HG02870 (cell line): ENCODE results near the gene TCP1.
"Not testable (repeated sequence)": the region's sequence is repeated elsewhere in the genome, so short reads cannot be mapped to it uniquely, and the experiment has no call there.

Source experiments
- ATAC-seq: cut with Tn5 transposase; IDR thresholded peaks from one replicate; pipeline ENCODE4 v1.9.1; 2021; ENCODE audit warnings: mild to moderate bottlenecking, moderate library complexity; ENCODE audit not compliant: unreplicated experiment

TCP1 gene

GRCh38 chr6:159778131-159778530 is 11.3 kb downstream of the TCP1 start:
- no peak for ATAC-seq

- ATAC-seq, result no peak
These were observed 12.0 kb downstream of the TCP1 start for GRCh38 chr6:159777240-159777904.

- ATAC-seq, result no peak
These were observed 17.2 kb downstream of the TCP1 start for GRCh38 chr6:159772196-159772595.

DNA sequence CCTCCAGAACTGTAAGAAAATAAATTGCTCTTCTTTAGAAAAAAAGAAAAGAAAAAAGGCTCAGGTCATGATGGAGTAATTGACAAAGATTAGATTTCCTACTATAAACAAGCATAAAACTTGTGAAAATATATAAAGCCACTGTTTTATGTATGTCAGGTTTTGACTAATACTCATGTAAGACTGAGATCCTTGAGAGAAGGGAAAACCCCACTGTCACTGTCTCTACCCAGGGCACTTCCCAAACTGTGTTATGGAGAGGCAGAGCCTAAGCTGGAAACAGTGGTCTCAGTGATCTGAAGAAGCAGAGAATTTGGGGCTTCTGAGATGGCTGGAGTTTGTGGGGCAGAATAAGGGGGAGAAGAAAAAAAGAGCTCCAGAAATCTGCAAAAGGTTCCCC is 19.9 kb downstream of the TCP1 start:
- no peak for ATAC-seq

DNA sequence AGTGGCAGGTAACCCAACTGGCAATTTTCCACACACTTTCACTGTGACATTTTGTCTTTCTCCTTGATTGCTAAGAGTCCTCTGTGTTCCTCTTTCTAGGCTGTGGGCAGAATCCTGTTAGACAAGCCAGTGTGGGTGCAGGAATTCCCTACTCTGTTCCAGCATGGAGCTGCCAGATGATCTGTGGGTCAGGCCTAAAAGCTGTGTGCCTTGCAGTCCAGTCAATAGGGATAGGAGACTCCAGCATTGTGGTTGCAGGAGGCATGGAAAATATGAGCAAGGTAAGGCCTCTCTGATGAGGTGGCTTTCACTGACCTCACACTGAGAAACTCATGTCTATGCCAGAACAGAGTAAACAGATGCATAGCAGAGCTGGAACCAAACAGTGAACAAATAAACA is 22.5 kb downstream of the TCP1 start:
- no peak for ATAC-seq

DNA sequence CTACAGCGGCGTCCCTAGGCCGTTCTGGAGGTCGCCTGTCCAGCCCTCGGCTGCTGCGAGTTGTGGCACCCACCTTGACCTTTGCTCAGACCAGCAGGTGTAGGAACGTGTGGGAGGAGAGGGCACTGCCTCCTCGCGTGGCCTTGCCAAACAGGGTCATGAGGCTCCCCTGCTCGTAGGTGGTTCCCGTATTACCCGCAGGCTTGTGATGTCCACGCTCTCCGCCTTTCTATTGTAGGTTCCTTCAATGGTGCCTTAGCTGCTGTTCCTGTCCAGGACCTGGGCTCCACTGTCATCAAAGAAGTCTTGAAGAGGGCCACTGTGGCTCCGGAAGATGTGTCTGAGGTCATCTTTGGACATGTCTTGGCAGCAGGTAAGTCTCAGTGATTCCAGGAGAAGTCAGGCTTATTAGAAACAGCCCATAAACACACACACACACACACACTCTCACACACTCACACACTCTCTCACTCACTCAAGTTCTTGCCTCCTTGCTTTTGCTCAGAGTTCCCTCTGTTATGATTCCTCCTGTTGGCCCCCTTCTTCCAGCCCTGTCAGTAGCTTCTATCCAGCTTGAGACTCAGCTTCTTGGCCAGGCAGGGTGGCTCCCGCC is 26.6 kb downstream of the TCP1 start:
- ATAC-seq, result peak; percentile 15

DNA sequence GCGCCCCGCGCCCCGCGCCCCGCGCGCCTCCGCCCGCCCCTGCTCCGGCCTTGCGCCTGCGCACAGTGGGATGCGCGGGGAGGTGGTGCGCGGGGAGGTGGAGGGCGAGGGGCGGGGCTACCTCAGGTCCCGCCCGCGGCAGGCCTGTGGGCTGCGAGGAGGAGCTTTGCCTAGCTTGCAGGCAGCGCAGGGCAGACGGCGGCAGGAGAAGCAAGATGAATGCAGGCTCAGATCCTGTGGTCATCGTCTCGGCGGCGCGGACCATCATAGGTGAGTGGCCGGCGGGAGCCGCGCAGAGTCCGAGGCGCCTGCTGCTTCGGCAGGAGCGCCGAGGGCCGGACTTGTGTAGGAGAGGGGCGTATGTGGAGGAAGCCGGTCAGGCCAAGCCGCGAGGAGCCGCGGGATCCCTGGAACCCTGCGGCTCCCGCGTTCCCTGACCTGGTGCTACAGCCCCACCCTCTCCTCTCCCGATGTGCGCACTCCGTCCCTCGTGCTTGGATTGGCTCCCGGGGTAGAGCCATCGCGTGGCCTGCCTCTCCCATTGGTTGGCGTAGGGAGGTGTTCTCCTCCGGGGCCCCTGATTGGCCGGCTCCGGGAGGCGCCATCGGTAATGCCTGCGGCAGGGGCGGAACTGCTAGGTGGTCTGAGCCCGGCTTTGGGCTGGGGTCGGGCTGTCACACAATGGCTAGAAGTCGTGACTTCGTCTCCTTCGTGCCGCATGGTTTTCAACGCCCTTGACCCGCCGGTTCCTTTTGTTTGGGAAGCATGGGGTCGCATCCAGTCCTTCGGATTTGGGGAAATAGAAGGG is 27.3 kb downstream of the TCP1 start, which contains the start of gene ACAT2:
TSS of gene ACAT2 (plus strand) at position 173 of the 808 bp plus-strand sequence. CDS start at position 216, 43 bp downstream.
- ATAC-seq, result peak; percentile 97

DNA sequence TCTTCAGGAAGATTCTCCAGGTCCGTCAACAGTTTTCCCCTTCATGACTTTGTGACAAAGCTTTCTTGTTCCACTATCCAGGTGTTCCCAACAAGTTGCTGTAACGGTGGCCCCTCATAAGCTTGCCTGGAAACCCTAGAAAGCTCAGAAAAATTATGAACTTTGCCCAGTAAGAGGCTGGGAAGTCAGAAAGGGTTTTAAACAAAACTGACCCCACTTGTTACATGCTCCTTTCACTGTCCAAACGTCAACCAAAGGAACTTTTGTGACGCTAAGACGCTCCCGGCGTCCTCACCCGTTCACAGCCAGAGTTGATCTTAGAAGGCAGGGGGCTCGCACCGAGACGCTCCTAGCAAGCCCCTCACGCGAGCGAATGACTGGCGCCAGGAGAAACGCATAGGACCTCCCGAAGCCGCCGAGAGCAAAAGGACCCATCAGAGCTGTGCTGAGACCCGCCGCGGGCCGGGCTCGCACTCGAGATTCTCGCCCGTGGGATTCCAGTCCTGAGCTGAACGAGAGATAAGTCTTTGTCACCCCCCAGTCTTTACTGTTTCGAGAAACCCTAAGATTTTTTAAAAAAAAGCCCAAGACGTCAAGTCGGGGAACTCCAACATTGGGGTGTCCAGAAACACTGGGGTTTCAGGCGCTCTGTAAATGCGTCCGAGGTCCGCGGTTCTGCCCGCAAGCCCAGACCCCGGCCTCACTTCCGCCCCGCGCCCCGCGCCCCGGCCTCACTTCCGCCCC is 28.1 kb downstream of the TCP1 start:
- peak; percentile 1 for ATAC-seq

GRCh38 chr6:159760602-159761057 is 28.8 kb downstream of the TCP1 start:
- no peak for ATAC-seq

DNA sequence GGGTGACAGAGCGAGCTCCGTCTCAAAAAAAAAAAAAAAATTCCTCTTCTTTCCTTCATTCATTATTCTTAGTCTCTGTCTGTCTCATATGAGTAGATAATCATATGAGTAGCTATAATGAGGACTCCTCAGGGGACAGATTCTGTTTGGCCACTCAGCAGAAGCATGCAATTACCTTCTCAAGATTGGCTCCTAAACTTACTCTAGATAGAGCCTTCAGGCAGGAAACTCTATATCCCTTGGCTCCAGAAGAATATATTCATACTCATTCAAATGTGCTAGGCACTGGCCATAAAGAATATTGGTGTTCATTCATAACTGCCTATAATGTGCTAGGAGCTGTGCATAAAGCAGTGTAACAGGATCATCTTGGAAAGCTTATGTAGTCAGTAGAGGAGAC is 29.8 kb downstream of the TCP1 start:
- no peak for ATAC-seq

DNA sequence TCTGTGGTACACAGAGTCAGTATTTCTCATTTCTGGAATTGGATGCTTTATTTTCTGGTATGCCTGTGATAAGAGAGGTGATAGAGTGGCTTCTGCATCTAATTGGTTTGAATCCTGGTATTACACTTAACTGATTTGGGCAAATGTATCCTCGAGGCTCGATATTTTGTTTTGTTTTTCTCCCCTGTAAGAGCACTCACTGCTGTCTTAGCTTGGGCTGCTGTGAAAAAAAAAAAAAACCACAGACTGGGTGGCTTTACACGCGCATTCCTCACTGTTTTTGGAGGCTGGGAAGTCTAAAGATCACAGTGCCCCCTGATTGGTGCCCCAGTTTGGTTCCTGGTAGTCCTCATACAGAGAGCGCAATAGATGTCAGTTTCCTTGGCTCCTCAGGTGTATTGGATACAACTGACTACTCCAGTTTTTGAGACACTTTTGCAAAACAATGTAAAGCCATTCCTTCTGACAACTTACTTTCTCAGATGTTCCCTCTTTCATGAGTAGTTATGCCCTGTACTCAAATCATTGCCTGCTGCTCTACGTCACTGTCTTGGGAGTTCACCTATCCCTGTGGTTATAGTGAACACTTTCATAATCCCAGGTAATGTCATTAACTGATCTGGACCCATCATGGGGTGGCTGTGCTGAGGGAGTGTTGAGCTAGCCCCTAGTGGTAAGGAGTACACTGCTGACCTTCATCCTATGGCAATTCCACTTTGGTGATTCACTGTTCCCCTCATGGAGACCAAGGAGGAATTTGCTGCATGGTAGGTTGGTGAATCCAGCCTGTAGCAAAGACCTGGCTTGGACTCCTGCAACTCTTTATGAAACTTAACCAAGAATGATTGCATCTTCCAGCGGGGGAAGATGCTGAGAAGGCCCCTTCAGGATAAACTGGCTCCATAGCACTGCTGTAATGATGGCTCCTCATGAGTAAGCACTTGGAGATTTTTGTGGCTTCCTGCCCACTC is 31.1 kb downstream of the TCP1 start:
- ATAC-seq, result no peak

- no peak for ATAC-seq
These were observed 32.9 kb downstream of the TCP1 start for GRCh38 chr6:159756508-159756907.

- no peak for ATAC-seq
These were observed 34.2 kb downstream of the TCP1 start for GRCh38 chr6:159754959-159755914.

- ATAC-seq, result no peak
These were observed 35.0 kb downstream of the TCP1 start for GRCh38 chr6:159754401-159754800.

DNA sequence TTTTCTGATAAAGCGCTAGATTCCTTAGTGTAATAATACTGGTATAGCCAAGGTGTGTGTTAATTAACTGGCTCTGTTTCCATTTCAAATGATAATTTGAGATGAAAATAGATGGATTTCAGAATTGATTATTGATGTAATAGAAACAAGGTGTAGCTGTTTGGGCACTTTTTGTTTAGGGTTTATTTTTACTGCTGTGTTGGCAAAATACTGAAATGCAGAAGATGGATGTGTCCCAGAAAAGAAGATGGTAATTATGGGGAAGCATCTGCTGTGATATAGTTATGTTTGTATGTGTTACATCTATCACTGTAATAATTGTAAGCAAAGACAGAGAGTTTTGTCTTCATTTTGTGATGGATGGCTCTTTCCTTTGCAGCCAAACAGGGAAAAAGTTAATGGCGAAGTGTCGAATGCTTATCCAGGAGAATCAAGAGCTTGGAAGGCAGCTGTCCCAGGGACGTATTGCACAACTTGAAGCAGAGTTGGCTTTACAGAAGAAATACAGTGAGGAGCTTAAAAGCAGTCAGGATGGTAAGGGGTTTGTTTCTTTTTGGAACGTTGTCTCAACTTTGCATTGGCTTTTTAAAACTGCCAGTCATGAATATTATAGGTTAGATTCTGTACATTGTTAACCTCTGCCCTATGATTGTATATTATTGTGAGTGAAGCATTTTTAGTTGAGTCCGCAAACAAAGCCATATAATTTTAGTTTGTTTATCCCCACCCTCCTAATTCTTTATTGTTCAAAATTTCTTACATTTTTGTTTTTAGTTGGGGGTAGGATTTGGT is 36.1 kb downstream of the TCP1 start:
- no peak for ATAC-seq

DNA sequence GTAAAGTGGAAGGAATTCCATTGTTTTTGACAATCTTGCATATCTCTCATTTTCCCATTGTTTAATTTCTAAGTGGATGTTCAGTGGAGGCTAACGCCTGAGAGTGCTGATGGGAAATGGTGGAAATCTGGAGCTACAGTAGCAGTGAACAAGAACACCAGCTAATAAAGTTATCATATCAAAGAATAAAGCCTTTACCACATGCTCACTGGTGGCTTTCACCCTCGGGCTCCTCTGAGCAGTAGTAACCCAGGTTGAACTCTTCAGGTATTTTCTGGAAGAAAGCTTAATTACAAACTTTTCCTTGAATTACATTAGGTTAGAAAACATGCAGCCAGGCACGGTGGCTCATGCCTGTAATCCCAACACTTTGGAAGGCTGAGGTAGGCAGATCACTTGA is 38.0 kb downstream of the TCP1 start:
- no peak for ATAC-seq

- not testable (repeated sequence) for ATAC-seq
These were observed 41.3 kb downstream of the TCP1 start for GRCh38 chr6:159748127-159748526.

DNA sequence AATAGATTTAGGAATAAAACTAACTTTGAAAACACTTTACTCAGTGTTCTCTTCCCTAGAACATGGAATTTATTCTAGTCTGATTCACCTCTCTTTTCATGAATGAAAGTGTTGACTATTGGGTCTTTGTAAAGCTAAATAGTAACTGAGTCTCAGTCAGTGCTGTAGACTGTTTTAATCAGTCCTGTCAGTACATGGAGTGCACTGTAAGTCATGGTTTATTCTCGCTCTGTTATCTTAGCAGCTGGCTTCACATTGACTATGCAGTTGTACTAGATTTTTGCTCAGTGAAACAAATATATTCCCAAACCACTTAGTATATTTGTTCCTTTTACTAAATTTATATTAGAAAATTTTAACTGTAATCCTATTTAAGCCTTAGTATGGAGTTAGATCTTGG is 42.6 kb downstream of the TCP1 start:
- ATAC-seq, result no peak
